HG03135 (cell line): ENCODE measurements around the gene DHDH.
"Not testable (repeated sequence)": the region's sequence is repeated elsewhere in the genome, so short reads cannot be mapped to it uniquely, and the experiment has no call there.

Experiments used
- ATAC-seq: cut with Tn5 transposase; IDR thresholded peaks from one replicate; pipeline ENCODE4 v1.9.1; 2021; ENCODE audit warnings: mild to moderate bottlenecking, moderate library complexity; ENCODE audit not compliant: unreplicated experiment

DHDH gene

GRCh38 chr19:48933382-48933932, at the start of gene DHDH:
Gene DHDH, plus strand, starts transcription at chr19:48933699. Its CDS starts 23 bp downstream, at chr19:48933722.
- ATAC-seq: no peak

- ATAC-seq: no peak
These were observed 49.8 kb upstream of the DHDH start for GRCh38 chr19:48883726-48884125.

- ATAC-seq: no peak
These were observed 45.5 kb upstream of the DHDH start for GRCh38 chr19:48887861-48888612.

GRCh38 chr19:48889496-48889895, 44.0 kb upstream of the DHDH start:
- ATAC-seq: not testable (repeated sequence)

- no peak for ATAC-seq
These were observed 42.9 kb upstream of the DHDH start for GRCh38 chr19:48890551-48890950.

- ATAC-seq: no peak
These were observed 38.3 kb upstream of the DHDH start for GRCh38 chr19:48895226-48895625.

- no peak for ATAC-seq
These were observed 37.2 kb upstream of the DHDH start for GRCh38 chr19:48896191-48896720.

- no peak for ATAC-seq
These were observed 36.3 kb upstream of the DHDH start for GRCh38 chr19:48897181-48897580.

GRCh38 chr19:48899386-48899749, 34.1 kb upstream of the DHDH start:
- not testable (repeated sequence) for ATAC-seq

GRCh38 chr19:48899781-48900476, 33.6 kb upstream of the DHDH start, which contains the start of gene NUCB1:
Gene NUCB1, plus strand, starts transcription at chr19:48900312. Its CDS starts 485 bp downstream, at chr19:48900797.
- ATAC-seq: peak; percentile 81

GRCh38 chr19:48900477-48901406, 32.8 kb upstream of the DHDH start:
- ATAC-seq: no peak

GRCh38 chr19:48902291-48902690, 31.2 kb upstream of the DHDH start:
- not testable (repeated sequence) for ATAC-seq

GRCh38 chr19:48903788-48904187, 29.7 kb upstream of the DHDH start:
- ATAC-seq: not testable (repeated sequence)

GRCh38 chr19:48905664-48906063, 27.8 kb upstream of the DHDH start:
- no peak for ATAC-seq

- no peak for ATAC-seq
These were observed 27.2 kb upstream of the DHDH start for GRCh38 chr19:48906324-48906723.

- ATAC-seq: no peak
These were observed 25.8 kb upstream of the DHDH start for GRCh38 chr19:48907671-48908070.

- ATAC-seq: not testable (repeated sequence)
These were observed 23.9 kb upstream of the DHDH start for GRCh38 chr19:48909424-48910077.

GRCh38 chr19:48910803-48911202, 22.7 kb upstream of the DHDH start:
- ATAC-seq: no peak

- no peak for ATAC-seq
These were observed 20.2 kb upstream of the DHDH start for GRCh38 chr19:48913114-48913889.
